MCF 10A (cell line): ENCODE measurements around the gene WDR31. TPM values are rescaled to one million over a fixed set of nuclear protein-coding genes. Genes with fewer than 3 reads are reported as not detected.

Source experiments
- BruUV-seq: library from RNA; stranded (reverse); fragments of 400-500 nt; replicated peaks from 2 replicates; lab custom pipeline; 2021; lab: Mats Ljungman, UMichigan
- CTCF ChIA-PET: fragments of 300-600 bp; sonication (Branson Sonifier 250); formaldehyde crosslinking; extraction: SDS; loops from one replicate; lab custom pipeline; 2021; ENCODE audit warnings: antibody characterized with exemption, inconsistent platforms; lab: Yijun Ruan, JAX
- POLR2A ChIA-PET: fragments of 300-600, 350-650 bp; sonication (Branson Sonifier 250); formaldehyde crosslinking; extraction: SDS; loops from one replicate; lab custom pipeline; 2020; ENCODE audit warnings: antibody characterized with exemption, inconsistent platforms; lab: Yijun Ruan, JAX
- DNase-seq: peaks from one replicate; pipeline ENCODE4 v3.0.0-alpha.2; 2018; ENCODE audit not compliant: unreplicated experiment
- H3K27ac Mint-ChIP-seq: one replicate; pipeline ENCODE4 v1.8.0; 2022; ENCODE audit warnings: mild to moderate bottlenecking, low read depth, mixed read lengths; ENCODE audit not compliant: unreplicated experiment
- H3K27me3 Mint-ChIP-seq: one replicate; pipeline ENCODE4 v1.8.0; 2022; ENCODE audit warnings: mixed read lengths; ENCODE audit not compliant: insufficient read depth, unreplicated experiment
- H3K36me3 Mint-ChIP-seq: one replicate; pipeline ENCODE4 v1.8.0; 2022; ENCODE audit warnings: mild to moderate bottlenecking, moderate library complexity, mixed read lengths; ENCODE audit not compliant: insufficient read depth, unreplicated experiment
- H3K4me1 Mint-ChIP-seq: one replicate; pipeline ENCODE4 v1.8.0; 2022; ENCODE audit warnings: mixed read lengths; ENCODE audit not compliant: insufficient read depth, unreplicated experiment
- H3K4me3 Mint-ChIP-seq: one replicate; pipeline ENCODE4 v1.8.0; 2022; ENCODE audit warnings: mild to moderate bottlenecking, moderate library complexity, mixed read lengths; ENCODE audit not compliant: unreplicated experiment
- H3K9me3 Mint-ChIP-seq: one replicate; pipeline ENCODE4 v1.8.0; 2022; ENCODE audit warnings: mixed read lengths; ENCODE audit not compliant: unreplicated experiment
- intact Hi-C: fragments of 100-400 bp; cut with micrococcal nuclease; formaldehyde crosslinking; loops from 2 replicates; pipeline ENCODE4 v1.14.1; 2022
- total RNA-seq: library from RNA; stranded (reverse); gene quantifications from 2 replicates; pipeline ENCODE4 v1.2.3, GENCODE V29; 2022
- TF ChIP-seq, protein P1 (sequence below): fragments of 200-600 bp; IDR thresholded peaks from one replicate; pipeline ENCODE4 v1.8.0; 2022; ENCODE audit warnings: antibody characterized with exemption, mild to moderate bottlenecking; ENCODE audit not compliant: unreplicated experiment

Gene WDR31
- total RNA-seq, 1 experiment from 2014 or later = 2.3 TPM

GRCh38 chr9:113328045-113328782, 11.9 kb downstream of the WDR31 start:
- Mint-ChIP-seq H3K27me3 (no peaks in the 10 kb centered on the region), H3K36me3 (peaks cover 11% of the 10 kb centered on the region), H3K27ac (no peak overlapping the region), H3K4me1 (peaks cover 4% of the 10 kb centered on the region), H3K9me3 (no peaks in the 10 kb centered on the region), H3K4me3 (no peak overlapping the region)
- ChIA-PET POLR2A (interaction anchor here (0.8 to 1.5 kb wide), 4 partner anchors 8 to 82 kb away, joined by 3 to 6 read pairs (median 4); partner anchors contain the start of genes C9orf43, POLE3 and WDR31), CTCF (interaction anchor here (0.6 kb wide), 1 partner anchor 106 kb away, joined by 5 read pairs; no protein-coding TSS in a partner anchor)
- no TSS peak for BruUV-seq
- TF ChIP-seq, protein P1, sequence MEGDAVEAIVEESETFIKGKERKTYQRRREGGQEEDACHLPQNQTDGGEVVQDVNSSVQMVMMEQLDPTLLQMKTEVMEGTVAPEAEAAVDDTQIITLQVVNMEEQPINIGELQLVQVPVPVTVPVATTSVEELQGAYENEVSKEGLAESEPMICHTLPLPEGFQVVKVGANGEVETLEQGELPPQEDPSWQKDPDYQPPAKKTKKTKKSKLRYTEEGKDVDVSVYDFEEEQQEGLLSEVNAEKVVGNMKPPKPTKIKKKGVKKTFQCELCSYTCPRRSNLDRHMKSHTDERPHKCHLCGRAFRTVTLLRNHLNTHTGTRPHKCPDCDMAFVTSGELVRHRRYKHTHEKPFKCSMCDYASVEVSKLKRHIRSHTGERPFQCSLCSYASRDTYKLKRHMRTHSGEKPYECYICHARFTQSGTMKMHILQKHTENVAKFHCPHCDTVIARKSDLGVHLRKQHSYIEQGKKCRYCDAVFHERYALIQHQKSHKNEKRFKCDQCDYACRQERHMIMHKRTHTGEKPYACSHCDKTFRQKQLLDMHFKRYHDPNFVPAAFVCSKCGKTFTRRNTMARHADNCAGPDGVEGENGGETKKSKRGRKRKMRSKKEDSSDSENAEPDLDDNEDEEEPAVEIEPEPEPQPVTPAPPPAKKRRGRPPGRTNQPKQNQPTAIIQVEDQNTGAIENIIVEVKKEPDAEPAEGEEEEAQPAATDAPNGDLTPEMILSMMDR = no peak
- intact Hi-C loops = no loop called here
- no peak for DNase-seq

DNA sequence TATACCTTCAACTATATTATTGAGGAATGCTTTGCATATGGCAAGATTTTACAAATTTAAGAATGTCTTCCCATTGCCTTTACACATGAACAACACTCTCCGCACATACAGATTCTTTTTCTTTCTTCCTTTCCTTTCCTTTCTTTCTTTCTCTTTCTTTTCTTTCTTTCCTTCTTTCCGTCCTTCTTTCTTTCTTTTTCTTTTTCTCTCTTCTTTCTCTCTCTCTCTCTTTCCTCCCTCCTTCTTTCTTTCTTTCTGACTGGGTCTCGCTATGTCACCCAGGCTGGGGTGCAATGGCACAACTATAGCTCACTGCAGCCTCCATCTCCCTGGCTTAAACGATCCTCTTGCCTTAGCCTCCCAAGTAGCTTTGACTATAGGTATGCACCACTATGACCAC, 13.8 kb downstream of the WDR31 start:
- intact Hi-C loops = no loop called here
- CTCF ChIA-PET = interaction anchor here (0.5 to 0.8 kb wide), 4 partner anchors 14 to 149 kb away, joined by 3 read pairs; no protein-coding TSS in a partner anchor
- BruUV-seq = no TSS peak
- no peaks in the 10 kb centered on the region for H3K27me3 Mint-ChIP-seq
- no peaks in the 10 kb centered on the region for H3K9me3 Mint-ChIP-seq
- peaks cover 7% of the 10 kb centered on the region for H3K36me3 Mint-ChIP-seq
- no peak for DNase-seq
- peaks cover 4% of the 10 kb centered on the region for H3K4me1 Mint-ChIP-seq
- H3K27ac Mint-ChIP-seq = no peak overlapping the region
- POLR2A ChIA-PET = interaction anchor here (1.5 kb wide), 1 partner anchor 84 kb away, joined by 5 read pairs; the partner anchor contains the start of genes C9orf43 and POLE3
- TF ChIP-seq, protein P1 = no peak
- no peak overlapping the region for H3K4me3 Mint-ChIP-seq

DNA sequence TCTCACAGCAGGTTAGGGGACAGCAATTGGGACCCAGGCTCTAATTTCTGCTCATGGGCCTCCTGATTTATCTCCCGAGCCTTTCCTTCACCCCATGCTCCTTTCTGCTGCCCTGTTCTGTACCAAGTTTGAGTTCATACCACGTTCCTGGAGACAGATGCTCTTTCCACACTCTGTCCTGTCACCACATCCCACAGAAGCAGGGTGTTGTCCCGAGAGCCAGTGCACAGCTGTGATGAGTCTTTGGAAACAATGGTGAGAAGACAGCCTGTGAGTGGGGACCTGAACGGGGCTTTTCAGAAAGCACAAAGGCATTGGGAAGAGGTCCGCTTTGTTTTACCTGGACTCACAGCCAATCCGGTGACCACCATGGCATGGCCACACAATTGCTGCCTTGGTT, 17.4 kb downstream of the WDR31 start:
- ChIA-PET CTCF (no interaction called here), POLR2A (no interaction called here)
- no TSS peak for BruUV-seq
- TF ChIP-seq, protein P1 = no peak
- no peak overlapping the region for H3K27ac Mint-ChIP-seq
- H3K27me3 Mint-ChIP-seq = no peaks in the 10 kb centered on the region
- no peak for DNase-seq
- no peak overlapping the region for H3K4me3 Mint-ChIP-seq
- intact Hi-C loops = no loop called here
- peaks cover 4% of the 10 kb centered on the region for H3K4me1 Mint-ChIP-seq
- no peaks in the 10 kb centered on the region for H3K9me3 Mint-ChIP-seq
- no peaks in the 10 kb centered on the region for H3K36me3 Mint-ChIP-seq

- TF ChIP-seq, protein P1 = no peak
- POLR2A ChIA-PET = interaction anchor here (0.6 to 1.0 kb wide), 3 partner anchors 8 to 81 kb away, joined by 3 read pairs; partner anchors contain the start of gene ALAD
- no TSS peak for BruUV-seq
- no peak overlapping the region for H3K4me3 Mint-ChIP-seq
- CTCF ChIA-PET = interaction anchor here (0.6 to 4.0 kb wide), 3 partner anchors 11 to 224 kb away, joined by 3 to 15 read pairs (median 3); partner anchors contain the start of gene ALAD
- H3K36me3 Mint-ChIP-seq = no peaks in the 10 kb centered on the region
- intact Hi-C loops = no loop called here
- no peak overlapping the region for H3K27ac Mint-ChIP-seq
- no peaks in the 10 kb centered on the region for H3K9me3 Mint-ChIP-seq
- no peaks in the 10 kb centered on the region for H3K27me3 Mint-ChIP-seq
- H3K4me1 Mint-ChIP-seq = peaks cover 4% of the 10 kb centered on the region
- DNase-seq = no peak
Measured at GRCh38 chr9:113320051-113320450, 20.0 kb downstream of the WDR31 start.
